ENCODE results near the gene CASP10.

- TF ChIP-seq CTCF (conservative IDR thresholded peaks at IDR 0.05; ENCODE audit: low read depth, low read length), result no peak
- TF ChIP-seq EZH2 (IDR thresholded peaks at IDR 0.05; ENCODE audit: borderline replicate concordance, low read depth, low read length, poor library complexity, severe bottlenecking), result no peak
Observed at GRCh38 chr2:201152517-201152916, 30.4 kb upstream of the CASP10 start.

Data from A673 (cell line).